H7 (cell line): Measurements from ENCODE around the gene KLRC1. TPM values are rescaled to one million over a fixed set of nuclear protein-coding genes. Genes with fewer than 3 reads are reported as not detected.
A peak's percentile ranks its signal among the peaks of the same experiment; 100 is the strongest.
"Not testable (repeated sequence)": the region's sequence is repeated elsewhere in the genome, so short reads cannot be mapped to it uniquely, and the experiment has no call there.

Experiments used
- DNase-seq: peaks from one replicate; pipeline ENCODE4 v3.0.0; 2012
- H3K27me3 ChIP-seq: 2 replicates; pipeline ENCODE4 v1.6.0; 2011; ENCODE audit warnings: mild to moderate bottlenecking, low read length; ENCODE audit not compliant: control insufficient read depth, insufficient read depth
- H3K36me3 ChIP-seq: replicated peaks from 2 replicates; pipeline ENCODE4 v1.5.1; 2011; ENCODE audit warnings: low read length; ENCODE audit not compliant: control insufficient read depth, insufficient read depth
- H3K4me3 ChIP-seq: 2 replicates; pipeline ENCODE4 v1.5.1; 2011; ENCODE audit warnings: low read depth, mild to moderate bottlenecking, control low read depth, low read length, moderate library complexity; ENCODE audit not compliant: insufficient read depth
- total RNA-seq: library from RNA; depleted of rRNA; stranded (reverse); fragments of >200 nt; shearing (Covaris generic); gene quantifications from 2 replicates; pipeline ENCODE4 v1.2.3, GENCODE V29; 2014; rRNA removed

The KLRC1 gene
- total RNA-seq, 1 experiment from 2014 or later, result not detected

- Histone ChIP-seq H3K4me3 (no peak overlapping the region), H3K27me3 (no peaks in the 10 kb centered on the region), H3K36me3 (no peaks in the 10 kb centered on the region)
- no peak for DNase-seq
Observed at GRCh38 chr12:10398168-10398567, 55.0 kb downstream of the KLRC1 start.

DNA sequence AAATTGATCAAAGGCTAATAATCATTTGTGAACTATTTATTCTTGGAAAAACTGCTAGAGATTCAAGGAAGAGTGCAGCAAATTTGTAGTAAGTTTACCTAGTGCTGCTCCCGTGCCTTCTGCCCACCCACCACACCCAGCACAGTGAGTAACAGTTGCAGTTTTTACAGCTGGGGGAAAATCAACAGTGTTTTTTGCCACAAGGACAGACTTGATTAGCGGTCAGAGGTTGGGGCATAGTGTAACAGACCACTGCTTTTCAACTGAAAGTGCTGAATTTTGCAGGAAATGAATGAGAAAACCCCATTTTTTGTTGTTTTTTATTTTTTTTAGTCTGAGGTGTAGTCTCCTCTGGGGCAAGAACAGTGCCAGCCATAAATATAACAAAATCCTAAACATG lies 55.9 kb downstream of the KLRC1 start:
- Histone ChIP-seq H3K4me3 (no peak overlapping the region), H3K36me3 (no peaks in the 10 kb centered on the region), H3K27me3 (no peaks in the 10 kb centered on the region)
- no peak for DNase-seq

- not testable (repeated sequence) for DNase-seq, H3K27me3 ChIP-seq, H3K36me3 ChIP-seq
- H3K4me3 ChIP-seq, result peak overlapping the region; percentile 12; the same call in 1 of the 2 replicates
Observed at GRCh38 chr12:10396176-10396575, 57.0 kb downstream of the KLRC1 start.

Other genes starting within 250 kb of the KLRC1 start
- gene GABARAPL1, start 240.5 kb downstream of the KLRC1 start, total RNA-seq, result 98.7 and 118 TPM in 2 replicates
- 0.04 and 0.48 TPM in 2 replicates for gene KLRD1, start 145.5 kb downstream of the KLRC1 start, total RNA-seq
- gene KLRK1, start 63.3 kb downstream of the KLRC1 start, total RNA-seq, result not detected in 2 replicates
- gene KLRC4, start 43.6 kb downstream of the KLRC1 start, total RNA-seq, result not detected in 2 replicates
- not detected in 2 replicates for gene KLRC3, start 32.8 kb downstream of the KLRC1 start, total RNA-seq
- not detected in 2 replicates for gene KLRC2, start 17.4 kb downstream of the KLRC1 start, total RNA-seq
- gene EIF2S3B, start 52.5 kb upstream of the KLRC1 start, total RNA-seq, result 13.3 and 15.4 TPM in 2 replicates
- 23.1 and 29.1 TPM in 2 replicates for gene MAGOHB, start 160.2 kb upstream of the KLRC1 start, total RNA-seq
- gene STYK1, start 220.7 kb upstream of the KLRC1 start, total RNA-seq, result 2.0 and 2.9 TPM in 2 replicates